ENCODE data around the gene HNRNPUL2. TPM values are rescaled to one million over a fixed set of nuclear protein-coding genes. Genes with fewer than 3 reads are reported as not detected.
"Not testable (repeated sequence)": the region's sequence is repeated elsewhere in the genome, so short reads cannot be mapped to it uniquely, and the experiment has no call there.

Gene HNRNPUL2
- total RNA-seq, 1 experiment from 2014 or later = 4.1 TPM

DNA sequence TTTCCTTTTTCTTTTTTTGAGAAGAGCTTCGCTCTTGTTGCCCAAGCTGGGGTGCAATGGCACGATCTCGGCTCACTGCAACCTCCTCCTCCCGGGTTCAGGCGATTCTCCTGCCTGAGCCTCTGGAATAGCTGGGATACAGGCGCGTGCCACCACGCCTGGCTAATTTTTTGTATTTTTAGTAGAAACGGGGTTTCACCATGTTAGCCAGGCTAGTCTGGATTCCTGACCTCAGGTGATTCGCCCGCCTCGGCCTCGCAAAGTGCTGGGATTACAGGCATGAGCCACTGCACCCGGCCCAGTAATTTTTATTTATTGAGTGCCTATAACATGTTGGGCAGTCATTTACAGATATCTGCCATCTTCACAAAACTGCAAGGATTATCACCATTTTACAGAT lies 2.8 kb upstream of the HNRNPUL2 start:
- DNase-seq (ENCODE audit: low read depth, low spot score); in situ Hi-C loops (cut with HindIII; ENCODE audit: low pct_unique_long_range_greater_than_20kb, low sequenced_read_pairs): not testable (repeated sequence)

DNA sequence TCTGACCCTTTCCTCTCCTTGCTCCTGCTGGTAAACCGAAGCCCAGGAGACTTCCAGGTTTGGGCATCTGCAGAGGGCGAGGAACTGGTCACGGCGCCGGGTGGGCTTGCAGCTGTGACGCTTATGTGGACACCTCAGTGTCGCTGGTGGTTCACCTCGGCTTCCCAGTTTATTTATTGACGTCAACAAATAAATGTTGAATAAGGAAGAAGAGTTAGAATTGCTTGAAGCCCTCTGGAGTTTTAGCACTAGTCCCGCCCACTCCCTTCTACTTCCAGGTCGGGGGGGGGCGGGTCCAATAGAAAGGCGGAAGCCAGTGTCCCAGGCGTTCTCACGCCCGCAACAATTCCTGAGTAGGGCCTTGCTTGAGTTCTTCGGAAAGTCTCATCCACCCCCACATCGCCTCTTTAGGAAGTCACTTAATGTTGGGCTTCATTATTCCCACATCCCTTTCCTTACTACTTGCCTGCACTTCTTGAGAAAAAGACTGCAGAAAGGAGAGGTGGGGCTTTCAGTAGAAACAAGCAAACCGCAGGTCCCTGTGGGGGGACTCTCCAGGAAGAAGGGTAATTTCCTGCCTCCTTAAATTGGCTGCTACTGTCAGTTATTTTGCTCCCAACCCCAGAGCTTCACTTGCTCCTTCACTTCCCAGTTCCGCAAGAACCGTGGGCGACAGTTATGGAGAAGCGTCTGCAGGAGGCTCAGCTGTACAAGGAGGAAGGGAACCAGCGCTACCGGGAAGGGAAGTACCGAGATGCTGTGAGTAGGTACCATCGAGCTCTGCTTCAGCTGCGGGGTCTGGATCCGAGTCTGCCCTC lies 1.1 kb upstream of the HNRNPUL2 start, which contains the start of gene TTC9C:
Gene TTC9C (plus strand): TSS at position 316 of the 818 bp plus-strand sequence. CDS start 363 bp downstream, at position 679.
- DNase-seq (ENCODE audit: low read depth, low spot score) = peak; percentile 80
- in situ Hi-C loops (cut with HindIII; ENCODE audit: low pct_unique_long_range_greater_than_20kb, low sequenced_read_pairs) = no loop called here

DNA sequence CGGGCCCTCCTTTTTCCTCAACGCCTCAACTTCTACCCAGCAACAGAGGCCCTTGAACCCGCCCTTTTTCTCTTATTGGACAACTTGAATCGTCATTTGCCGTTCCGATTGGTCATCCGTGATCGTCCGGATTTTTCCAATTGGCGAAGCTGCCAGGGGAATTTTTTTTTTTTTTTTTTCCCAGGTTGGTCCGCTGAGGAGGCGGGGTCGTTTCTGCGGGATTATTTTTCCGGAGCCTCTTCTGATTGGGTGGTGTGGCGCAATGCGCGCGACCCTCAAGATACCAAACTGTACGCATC lies 564 bp upstream of the HNRNPUL2 start:
- in situ Hi-C loops (cut with HindIII; ENCODE audit: low pct_unique_long_range_greater_than_20kb, low sequenced_read_pairs) = no loop called here
- peak; percentile 98 for DNase-seq (ENCODE audit: low read depth, low spot score)

DNA sequence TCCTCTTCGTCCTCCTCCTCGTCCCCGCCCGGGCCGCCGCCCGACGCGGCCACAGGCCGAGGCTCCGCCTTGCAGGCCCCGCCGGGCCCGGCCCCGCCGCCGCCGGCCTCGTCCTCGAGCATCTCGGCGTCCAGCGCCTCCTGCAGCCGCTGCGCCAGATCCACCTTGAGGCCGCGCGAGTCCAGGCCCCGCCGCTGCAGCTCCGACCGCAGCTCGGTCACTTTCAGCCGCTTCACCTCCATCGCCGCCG lies 417 bp downstream of the HNRNPUL2 start:
- in situ Hi-C loops (cut with HindIII; ENCODE audit: low pct_unique_long_range_greater_than_20kb, low sequenced_read_pairs) = no loop called here
- DNase-seq (ENCODE audit: low read depth, low spot score) = no peak

DNA sequence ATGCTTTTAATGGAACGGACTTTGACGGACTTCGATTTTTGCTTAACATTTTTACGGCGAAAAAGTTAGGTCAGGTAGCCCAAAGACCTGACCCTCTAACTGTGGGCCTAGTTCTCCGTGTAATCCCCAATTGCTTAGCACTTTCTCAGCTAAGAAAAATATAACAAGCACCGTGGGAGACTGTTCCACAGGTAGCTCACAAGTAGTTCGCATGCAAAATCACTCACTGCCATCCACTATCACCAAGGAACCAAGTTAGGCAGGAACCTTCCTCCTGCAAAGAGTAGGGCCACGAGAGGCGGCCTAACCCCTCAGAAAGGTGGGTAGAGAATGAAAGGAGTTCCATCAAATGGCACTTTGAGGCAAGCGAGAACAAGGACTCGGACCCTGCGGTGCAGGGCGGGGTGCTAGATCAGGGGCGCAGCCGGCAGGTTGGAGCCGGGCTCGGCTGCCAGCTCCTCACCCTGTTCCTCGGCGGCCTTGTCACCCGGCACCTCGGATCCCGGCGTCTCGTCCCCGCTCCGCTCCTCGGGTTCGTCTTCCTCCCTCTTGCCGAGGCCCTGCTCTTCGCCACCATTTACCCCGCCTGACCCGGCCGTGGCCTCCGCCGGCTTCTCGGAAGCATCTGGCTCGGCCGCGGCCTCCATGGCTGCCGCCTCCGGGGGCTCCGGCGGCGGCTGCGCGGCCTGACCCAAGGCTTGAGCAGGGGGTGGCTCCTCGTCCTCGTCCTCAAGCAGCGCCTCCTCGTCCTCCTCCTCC lies 922 bp downstream of the HNRNPUL2 start:
- in situ Hi-C loops (cut with HindIII; ENCODE audit: low pct_unique_long_range_greater_than_20kb, low sequenced_read_pairs) = no loop called here
- DNase-seq (ENCODE audit: low read depth, low spot score) = no peak

DNA sequence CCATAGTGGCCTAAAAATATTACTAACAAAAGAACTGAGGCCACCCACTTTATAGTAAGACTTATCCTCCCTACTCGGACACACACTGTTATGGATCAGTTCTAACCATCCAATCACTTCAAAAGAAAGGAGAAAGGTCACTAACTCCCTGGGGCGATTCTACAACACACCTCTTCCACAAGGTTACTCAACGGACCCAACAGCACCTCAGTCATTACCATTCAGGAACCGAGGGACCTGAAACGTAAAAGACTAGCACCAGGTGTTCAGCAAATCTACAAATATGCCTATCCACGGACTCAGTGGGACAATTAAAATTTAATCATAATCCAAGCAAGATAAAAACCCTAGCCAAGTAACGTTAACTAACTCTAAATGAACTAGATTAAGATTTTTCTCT lies 1.6 kb downstream of the HNRNPUL2 start:
- DNase-seq (ENCODE audit: low read depth, low spot score) = no peak
- in situ Hi-C loops (cut with HindIII; ENCODE audit: low pct_unique_long_range_greater_than_20kb, low sequenced_read_pairs) = no loop called here

DNA sequence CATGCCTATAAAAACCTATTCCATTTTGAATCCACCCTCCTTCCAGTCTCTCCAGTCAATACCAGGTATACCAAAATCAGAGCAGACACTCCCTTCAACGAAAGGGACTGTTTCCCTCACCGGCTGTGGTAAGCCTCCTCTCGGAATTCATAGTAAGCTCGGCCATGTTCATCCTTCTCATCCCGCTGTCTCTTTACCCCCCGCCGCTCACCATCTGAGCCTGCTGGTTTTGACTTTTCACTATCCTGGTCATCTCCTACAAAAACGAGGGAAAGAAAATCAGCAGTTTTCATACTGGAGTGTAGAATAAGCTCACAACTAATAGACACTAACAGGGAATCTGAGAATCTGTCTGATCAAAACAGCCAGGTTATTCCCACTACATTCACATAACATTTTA lies 3.1 kb downstream of the HNRNPUL2 start:
- in situ Hi-C loops (cut with HindIII; ENCODE audit: low pct_unique_long_range_greater_than_20kb, low sequenced_read_pairs) = no loop called here

DNA sequence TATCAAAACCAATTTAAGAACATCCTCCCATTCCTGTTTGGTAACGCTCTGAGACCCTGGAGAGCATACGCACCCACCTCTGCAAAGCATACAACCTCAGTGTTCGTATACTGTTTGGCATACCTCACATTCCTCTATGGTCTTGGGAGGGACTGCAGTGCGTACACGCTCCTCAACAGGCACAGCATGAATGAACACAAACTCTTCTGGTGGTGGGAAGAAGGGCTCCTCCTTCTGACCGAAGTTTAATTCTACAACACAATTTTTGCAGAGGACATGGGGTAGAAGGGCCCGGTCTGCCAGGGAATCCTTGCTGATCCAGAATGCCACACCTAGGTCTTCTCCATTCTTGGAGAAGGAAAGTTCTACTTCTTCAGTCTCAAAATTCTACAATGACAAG lies 5.3 kb downstream of the HNRNPUL2 start:
- DNase-seq (ENCODE audit: low read depth, low spot score) = peak; percentile 79
- in situ Hi-C loops (cut with HindIII; ENCODE audit: low pct_unique_long_range_greater_than_20kb, low sequenced_read_pairs) = no loop called here

More for the DNA sequence above, 3.1 kb downstream of the HNRNPUL2 start:
- DNase-seq (ENCODE audit: low read depth, low spot score) = no peak

DNA sequence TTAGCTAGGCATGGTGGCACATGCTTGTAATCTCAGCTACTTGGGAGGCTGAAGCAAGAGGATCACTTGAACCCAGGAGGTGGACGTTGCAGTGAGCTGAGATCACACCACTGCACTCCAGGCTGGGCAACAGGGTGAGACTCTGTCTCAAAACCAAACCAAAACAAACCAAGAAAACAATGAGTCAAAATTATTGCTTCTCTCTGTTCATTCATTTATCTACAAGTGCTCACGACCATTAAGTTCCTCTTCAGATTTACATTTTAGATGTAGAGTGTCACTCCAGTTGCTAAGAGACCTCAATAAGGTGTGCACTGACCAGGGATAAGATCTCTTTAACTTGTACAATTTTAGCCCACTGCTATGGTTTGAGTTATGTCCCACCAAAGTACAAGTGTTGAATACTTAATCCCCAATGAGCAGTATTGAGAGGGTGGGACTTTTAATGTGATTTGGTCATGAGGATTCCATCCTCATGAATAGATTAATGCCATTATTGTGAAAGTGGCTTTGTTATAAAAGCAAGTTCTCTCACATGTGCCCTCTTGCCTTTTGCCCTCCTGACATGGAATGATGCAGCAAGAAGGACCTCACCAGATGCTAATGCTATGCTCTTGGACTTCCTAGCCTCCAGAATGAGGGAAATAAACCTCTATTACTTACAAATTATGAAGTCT lies 7.8 kb downstream of the HNRNPUL2 start:
- no peak for DNase-seq (ENCODE audit: low read depth, low spot score)
- in situ Hi-C loops (cut with HindIII; ENCODE audit: low pct_unique_long_range_greater_than_20kb, low sequenced_read_pairs) = no loop called here

DNA sequence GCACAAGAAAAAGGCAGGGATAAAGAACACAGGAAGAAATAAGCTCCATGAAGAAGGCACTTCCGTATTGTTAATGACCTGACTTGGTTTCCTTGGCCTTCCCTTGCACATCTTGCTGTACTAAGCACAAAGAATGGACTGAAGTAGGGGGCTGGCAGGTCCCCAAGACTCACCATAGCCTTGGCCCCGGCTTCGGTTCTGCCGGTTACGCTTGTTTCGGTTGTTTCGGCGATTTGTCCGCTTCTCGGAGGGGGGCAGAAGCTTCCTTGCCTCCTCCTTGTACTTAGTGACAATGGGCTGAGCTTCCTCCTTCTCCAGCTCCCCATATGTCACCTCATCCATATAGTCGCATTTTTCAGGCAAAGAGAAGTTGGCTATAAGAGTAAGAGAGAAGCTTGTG lies 10.4 kb downstream of the HNRNPUL2 start:
- in situ Hi-C loops (cut with HindIII; ENCODE audit: low pct_unique_long_range_greater_than_20kb, low sequenced_read_pairs) = no loop called here
- DNase-seq (ENCODE audit: low read depth, low spot score) = no peak

DNA sequence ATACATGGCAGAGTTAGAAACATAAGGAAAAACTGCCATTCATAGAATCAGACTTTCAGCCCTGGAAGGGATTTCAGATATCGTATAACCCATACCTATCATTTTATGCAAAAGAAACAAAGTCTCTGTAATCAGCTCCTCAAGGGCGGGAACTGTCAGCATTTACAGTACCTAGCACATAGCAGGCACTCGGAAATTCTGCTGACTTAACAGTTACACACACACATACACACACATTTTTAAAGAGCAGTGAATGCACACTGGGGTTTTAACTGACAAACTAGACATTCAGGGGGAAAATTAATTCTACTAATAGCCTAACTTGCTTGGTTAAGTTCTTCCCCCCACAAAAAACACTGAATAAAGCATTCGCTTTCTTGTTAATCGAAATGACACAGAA lies 11.1 kb downstream of the HNRNPUL2 start:
- DNase-seq (ENCODE audit: low read depth, low spot score) = no peak
- in situ Hi-C loops (cut with HindIII; ENCODE audit: low pct_unique_long_range_greater_than_20kb, low sequenced_read_pairs) = no loop called here

DNA sequence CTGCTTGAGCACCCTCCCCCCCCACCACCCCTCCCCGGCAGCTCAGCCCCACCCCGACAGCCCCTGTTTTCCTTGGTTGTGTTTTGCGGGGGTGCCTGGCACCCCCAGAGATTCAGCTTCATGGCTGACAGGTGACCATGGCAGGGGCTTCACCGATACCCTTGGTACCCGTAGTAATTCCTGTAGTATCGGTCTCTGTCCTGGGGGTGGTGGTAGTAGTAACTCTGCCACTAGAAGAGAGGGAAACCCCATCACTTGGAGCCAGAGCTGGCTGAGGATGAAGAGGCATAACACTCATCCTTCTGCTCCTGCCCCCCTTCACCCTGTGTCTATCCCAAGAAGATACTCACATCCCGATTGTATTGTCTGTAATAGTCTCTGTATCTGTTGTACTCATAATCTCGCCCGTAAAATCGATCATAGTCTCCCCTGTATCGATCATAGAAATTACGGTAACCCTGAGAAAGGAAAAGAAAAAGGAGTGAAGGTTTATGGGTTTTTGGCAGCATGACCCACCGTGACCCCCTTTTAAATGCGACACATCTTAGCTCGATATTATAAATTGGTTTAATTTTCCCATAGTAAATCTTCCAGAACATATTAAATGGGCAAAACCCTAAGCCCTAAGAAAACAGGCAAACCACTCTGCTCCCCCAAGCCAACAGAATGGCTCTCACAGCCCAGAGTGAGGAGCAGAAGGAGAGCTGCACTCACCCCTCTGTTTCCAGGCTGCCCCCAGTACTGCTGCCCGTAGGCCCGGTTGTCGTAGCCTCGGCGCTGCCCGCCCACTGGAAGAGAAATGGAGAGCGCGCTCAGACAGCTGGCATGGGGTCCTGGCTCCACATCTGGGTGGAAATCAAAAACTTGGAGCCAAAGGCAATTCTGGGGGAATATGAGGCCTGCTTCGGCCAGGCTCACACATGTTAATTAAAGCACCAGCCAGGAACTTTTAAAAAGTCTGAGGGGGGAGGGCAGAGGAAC lies 11.8 kb downstream of the HNRNPUL2 start:
- no peak for DNase-seq (ENCODE audit: low read depth, low spot score)
- in situ Hi-C loops (cut with HindIII; ENCODE audit: low pct_unique_long_range_greater_than_20kb, low sequenced_read_pairs) = no loop called here

DNA sequence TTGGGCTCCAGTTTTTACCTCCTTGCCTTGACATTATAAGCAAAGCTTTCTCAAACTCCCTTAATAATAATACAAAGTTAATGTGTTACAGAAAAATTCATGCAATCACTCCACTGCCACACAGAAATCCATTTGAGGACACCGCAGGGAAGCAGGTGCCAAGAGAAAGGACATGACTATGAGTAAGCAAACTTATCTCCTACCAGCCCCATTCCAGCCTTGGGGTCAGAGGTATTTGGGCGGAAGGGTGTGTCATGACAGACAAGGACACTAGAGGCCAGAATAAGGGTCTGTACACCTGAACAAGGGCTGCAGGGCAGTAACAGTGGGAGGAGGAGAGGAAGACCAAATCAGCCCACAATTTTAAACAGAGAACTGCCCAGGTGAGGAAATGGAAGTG lies 13.9 kb downstream of the HNRNPUL2 start:
- in situ Hi-C loops (cut with HindIII; ENCODE audit: low pct_unique_long_range_greater_than_20kb, low sequenced_read_pairs) = no loop called here
- DNase-seq (ENCODE audit: low read depth, low spot score) = no peak

DNA sequence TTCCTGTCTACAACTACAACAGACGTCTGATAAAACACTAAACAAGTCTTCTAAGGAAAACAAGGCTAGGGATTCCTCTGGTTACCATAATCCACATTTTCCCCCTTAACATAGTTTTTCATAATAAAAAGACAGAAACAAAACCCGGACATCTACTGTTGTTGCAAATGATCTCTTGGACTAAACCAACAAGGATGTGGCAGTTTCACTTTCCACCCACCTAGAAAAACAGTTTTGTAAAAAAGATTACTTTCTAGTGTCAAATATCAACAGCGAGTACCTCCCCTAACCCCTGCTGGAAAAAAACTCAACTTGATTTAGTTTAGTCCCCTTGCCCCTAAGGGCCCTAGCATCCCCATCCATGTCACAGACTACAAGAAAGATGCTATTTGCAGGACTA lies 14.4 kb downstream of the HNRNPUL2 start:
- in situ Hi-C loops (cut with HindIII; ENCODE audit: low pct_unique_long_range_greater_than_20kb, low sequenced_read_pairs) = no loop called here
- no peak for DNase-seq (ENCODE audit: low read depth, low spot score)

DNA sequence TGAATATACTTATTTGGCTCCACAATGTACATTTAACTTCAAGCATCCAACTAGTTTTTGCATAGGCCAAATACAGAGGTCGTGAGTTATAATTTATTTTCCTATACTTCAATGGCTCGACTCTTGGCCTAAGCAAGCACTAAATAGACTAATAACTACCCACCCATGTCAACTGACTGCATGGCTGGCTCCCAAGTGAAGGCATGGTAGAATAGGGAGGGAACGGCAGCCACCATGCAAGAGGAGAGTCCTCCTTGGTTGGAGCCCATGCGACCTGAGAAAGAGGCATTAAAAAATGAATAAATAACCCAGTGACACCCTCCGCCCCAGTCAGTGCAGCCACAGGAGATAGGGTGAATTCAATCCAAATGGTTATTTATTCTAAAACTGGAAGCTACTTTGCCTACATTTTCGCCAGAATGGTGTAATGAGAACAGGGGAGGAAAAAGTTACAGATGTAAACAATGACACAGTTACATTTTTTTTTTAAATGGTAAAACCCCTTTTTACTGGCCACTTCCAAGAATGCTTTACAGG lies 14.9 kb downstream of the HNRNPUL2 start:
- in situ Hi-C loops (cut with HindIII; ENCODE audit: low pct_unique_long_range_greater_than_20kb, low sequenced_read_pairs) = no loop called here
- DNase-seq (ENCODE audit: low read depth, low spot score) = no peak

DNA sequence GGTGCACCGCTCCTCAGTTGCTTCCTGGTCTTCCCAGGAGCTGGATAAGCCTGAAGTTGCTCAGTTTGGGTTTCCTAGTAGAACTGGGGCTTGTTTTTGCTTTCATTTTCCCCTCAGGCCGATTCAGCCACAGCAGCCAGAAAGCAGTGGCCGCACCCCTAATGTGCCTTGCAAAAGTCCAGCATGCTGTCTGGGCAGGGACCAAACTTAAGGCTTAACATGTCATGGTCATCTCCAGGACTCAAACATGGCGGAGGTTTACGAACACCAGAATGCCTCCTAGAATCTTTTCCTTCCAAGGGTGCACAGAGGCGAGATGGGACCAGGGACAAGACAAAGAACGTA lies 17.3 kb downstream of the HNRNPUL2 start:
- in situ Hi-C loops (cut with HindIII; ENCODE audit: low pct_unique_long_range_greater_than_20kb, low sequenced_read_pairs) = no loop called here

DNA sequence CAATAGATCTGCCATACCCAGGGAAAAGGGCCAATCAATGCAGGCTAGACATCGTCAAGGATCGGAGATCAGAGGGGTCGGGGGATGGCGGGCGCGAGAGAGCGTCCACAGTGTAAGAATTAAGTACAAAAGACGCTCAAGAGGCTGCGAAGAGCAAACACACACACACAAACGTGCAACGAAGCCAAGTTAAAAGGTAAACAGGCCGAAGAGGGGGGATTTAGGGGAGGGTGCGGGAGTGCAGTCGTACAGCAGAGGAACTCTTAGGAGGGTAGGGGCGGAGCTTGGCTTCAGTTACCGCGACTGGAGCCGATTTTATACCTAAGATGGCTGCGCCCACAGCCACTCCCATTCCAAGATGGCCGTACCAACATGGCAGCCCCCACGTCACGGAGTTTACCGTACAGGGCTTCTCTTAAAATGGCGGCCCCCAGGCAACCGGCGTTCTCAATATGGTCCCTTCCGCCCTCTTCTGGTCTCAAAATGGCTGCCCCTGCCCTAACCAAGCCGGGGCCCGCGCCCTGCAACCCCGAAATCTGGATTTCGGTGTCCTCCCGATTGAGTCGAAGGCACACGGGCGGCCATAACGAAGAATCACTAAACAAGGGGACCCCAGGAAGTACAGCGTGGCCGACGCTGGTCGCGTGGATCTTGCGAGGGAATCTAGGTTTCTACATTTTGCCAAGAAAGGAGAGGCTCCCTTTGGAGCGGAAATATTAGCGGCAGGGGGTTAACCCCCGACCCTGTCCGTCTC lies 17.8 kb downstream of the HNRNPUL2 start:
- in situ Hi-C loops (cut with HindIII; ENCODE audit: low pct_unique_long_range_greater_than_20kb, low sequenced_read_pairs) = no loop called here
- DNase-seq (ENCODE audit: low read depth, low spot score) = peak; percentile 96

More for the DNA sequence above, 17.3 kb downstream of the HNRNPUL2 start:
- no peak for DNase-seq (ENCODE audit: low read depth, low spot score)
